ENCODE data around the gene L2HGDH.

The L2HGDH gene

DNA sequence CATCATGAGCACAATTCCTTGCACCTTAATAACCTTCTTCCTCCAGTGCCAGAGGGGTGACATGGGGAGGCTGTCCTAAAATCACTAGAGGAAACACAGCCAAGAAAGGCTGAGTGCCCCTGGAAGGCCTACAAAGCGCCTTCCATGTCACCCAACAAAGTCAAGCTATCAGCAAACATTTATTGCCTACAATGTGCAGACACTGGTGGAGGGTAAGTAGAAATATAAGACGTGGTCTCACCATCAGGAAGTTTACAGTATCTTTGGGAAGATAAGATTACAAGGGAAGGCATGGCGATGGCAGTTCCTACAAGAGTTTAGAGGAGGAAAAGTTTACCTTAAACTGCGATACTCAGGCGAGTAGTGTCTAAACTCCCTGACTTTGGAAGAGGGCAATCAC is 28.0 kb upstream of the L2HGDH start:
- in situ Hi-C loops (cut with MboI; ENCODE audit: low sequenced_read_pairs) = no loop called here

DNA sequence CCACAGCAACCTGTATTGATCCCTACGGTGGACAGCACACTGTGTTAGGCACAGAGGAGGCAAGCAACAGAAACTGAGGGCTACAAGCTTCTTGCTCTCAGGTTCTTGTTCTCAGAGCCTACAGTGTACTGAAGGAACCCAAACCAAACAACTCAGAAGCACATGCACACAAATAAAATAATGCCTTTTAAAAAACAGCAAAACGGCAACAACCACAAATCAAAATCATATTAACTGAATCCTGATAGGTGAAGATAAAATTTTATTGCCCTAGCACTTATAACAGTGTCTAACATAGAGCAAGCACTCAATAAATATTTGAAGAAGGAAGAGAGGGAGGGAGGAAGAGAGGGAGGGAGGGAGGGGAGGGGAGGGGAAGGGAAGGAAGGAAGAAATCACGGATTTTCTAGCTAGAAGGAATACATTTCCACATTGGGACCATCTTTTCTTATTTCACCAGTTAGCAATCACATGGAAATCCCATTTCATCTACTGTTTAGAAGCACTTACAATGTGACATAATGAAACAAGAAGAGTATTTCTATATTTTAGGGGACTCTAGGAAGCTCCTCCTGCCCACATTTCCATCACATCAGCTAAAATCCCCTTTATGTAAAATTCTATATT is 27.3 kb upstream of the L2HGDH start:
- in situ Hi-C loops (cut with MboI; ENCODE audit: low sequenced_read_pairs) = no loop called here

DNA sequence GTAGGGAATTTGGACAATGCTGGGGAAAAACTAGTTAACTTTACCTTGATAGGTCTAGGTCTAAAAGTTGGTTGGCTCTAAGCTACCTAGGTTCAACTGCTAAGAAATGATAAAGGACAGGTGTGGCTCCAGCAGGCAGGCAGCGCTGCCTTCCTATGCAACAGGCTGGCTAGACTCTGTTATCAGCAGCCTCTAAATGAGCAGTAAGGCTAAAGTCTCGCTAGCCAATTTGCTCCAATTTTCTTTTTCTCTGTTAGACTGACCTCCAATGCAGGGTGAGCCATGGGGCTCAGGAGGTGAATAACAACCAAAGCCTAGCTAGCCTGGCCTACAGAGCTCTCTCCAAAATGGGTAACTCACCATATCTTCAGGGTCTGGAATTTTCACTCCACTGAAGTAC is 26.6 kb upstream of the L2HGDH start:
- in situ Hi-C loops (cut with MboI; ENCODE audit: low sequenced_read_pairs) = no loop called here

DNA sequence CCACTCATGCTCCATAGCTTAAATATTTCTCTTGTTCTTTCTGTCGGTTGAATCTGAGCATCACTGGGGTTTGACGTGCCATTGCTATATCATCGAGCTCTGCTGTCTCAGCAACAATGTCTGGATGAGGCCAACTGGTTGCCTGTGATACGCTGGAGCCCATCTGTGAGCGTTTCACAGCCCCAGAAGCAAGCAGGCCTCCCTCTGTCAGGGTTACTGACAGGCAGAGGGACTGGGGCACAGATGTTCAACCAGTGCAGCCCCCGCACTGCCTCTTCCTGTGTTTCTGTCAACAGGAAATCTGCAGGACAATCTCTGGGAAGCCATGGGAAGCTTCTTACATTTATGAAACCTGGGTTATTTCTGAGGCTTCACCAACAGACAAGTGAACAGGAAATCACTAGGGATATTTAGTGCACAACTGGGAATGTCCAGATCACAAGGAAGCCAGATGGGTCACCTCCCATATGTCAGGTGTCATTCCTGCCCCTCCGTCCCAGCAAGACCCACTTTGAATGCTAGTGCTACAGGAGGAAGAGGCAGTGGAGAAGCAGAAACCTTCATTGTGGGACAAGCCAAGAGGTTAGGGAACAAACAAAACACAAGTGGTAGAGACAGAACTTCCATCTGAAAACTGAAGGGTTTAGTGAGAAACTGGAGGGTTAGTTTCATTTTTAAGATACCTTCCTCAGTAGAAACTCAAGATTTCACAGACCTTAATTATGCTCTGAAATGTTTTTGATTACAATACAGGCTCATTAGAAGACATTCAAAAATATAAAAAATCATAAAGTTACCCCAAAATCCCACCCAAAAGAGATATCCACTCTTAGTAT is 24.2 kb upstream of the L2HGDH start:
- in situ Hi-C loops (cut with MboI; ENCODE audit: low sequenced_read_pairs) = no loop called here

DNA sequence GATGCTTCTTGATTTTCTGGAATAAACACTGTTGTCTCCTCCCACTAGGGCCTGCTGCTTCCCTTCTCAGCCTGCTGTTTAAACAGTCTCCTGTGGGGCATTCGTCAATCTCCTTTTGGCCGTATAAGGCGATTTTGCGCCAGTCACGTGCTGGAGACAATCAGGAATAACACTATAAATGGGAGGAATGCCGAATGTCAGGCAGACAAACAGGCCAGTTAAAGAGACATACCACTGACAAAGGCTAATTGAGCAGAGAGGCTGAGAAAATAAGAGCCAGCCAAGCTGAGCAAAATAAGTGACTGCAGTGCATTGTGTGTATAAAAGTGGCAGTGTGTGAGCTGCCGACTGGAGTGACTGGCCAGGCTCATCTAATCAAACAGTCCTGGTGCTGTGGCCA is 23.4 kb upstream of the L2HGDH start:
- in situ Hi-C loops (cut with MboI; ENCODE audit: low sequenced_read_pairs) = no loop called here

DNA sequence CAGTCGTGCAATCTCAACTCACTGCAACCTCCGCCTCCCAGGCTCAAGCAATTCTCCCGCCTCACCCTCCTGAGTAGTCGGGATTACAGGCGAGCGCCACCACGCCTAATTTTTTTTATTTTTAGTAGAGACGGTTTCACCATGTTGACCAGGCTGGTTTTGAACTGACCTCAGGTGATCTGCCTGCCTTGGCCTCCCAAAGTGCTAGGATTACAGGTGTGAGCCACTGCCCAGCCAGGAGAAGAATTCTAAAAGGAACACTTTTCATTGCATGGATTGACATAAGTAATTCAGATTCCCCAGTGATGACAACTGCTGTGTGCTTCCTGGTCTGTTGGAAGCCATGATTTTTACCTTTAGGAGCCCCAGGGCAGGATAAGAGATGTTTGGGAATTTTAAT is 22.2 kb upstream of the L2HGDH start:
- in situ Hi-C loops (cut with MboI; ENCODE audit: low sequenced_read_pairs) = no loop called here

DNA sequence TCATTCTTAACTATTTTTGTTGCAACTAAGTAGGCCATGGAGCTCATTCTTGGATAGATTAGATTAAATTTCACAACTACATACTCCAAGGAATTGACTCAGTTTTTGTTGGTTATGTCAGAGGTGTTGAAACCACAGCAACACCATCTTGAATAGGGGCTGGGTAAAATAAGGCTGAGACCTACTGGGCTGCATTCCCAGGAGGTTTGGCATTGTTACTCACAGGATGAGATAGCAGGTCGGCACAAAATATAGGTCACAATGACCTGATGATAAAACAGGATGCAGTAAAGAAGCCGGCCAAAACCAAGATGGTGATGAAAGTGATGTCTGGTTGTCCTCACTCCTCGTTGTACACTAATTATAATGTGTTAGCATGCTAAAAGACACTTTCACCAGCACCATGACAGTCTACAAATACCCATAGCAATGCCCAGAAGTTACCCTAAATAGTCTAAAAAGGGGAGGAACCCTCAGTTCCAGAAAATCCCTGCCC is 21.0 kb upstream of the L2HGDH start:
- in situ Hi-C loops (cut with MboI; ENCODE audit: low sequenced_read_pairs) = no loop called here

DNA sequence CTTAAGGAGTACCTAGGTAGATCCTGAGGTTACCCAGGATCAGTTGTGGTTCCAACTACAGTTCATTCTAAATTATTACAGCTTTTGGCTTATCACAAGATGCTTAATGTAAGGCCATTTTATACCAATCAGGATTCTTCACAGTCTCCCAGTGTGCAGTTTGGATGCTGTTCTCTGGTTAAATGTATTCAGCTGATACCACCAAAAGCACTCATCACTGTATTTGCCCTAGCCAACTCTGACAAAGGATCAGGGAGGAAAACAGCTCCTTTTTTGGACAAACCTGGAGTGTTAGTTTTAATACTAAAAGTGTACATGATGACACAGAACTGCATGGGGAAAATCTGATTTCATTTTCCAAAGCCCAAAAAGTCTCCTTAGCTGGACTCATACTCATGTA is 19.6 kb upstream of the L2HGDH start:
- in situ Hi-C loops (cut with MboI; ENCODE audit: low sequenced_read_pairs) = no loop called here

DNA sequence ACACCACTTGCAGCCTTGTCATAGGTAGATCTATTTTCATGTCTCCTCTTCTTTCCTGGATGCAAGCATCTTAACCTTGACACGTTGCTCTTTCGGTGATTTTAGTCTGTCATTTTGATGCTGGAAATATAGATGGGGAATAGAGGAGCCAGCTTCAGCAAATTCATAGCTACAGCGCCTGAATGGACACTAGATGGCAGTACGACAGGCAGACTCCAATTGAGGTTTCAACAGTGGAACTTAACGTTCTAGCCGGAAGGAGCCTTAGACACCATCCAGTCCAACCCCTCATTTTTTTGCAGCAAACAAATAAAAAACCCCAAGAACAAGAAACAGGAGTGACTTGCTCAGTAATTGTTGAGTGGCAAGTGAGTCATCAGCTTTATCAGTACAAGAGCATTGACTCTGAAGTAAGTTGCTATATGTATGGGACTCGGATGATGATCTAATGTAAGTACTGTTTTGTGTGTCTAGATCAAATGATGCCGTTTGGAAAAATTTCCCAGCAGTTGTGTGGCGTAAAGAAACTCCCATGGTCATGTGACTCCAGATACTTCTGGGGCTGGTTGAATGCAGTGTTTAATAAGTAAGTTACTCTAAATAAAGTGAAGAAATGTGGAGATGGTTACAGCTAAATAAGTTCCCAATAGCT is 9.1 kb upstream of the L2HGDH start:
- in situ Hi-C loops (cut with MboI; ENCODE audit: low sequenced_read_pairs) = no loop called here

DNA sequence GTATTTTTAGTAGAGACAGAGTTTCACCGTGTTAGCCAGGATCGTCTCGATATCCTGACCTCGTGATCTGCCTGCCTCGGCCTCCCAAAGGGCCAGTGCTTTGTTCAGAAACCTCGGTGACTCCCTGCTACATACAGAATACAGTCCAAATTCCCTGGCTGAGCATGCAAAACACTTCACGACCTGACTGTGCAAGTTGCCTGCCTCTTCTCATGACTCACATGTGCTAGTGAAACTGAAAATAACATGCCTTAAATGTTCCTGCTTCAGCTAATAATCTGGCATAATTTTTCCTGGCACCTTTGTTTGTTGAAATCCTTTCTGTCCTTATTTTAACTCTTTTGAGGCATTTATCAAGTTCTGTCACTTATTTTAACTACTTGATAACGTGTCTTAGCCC is 8.3 kb upstream of the L2HGDH start:
- in situ Hi-C loops (cut with MboI; ENCODE audit: low sequenced_read_pairs) = no loop called here

DNA sequence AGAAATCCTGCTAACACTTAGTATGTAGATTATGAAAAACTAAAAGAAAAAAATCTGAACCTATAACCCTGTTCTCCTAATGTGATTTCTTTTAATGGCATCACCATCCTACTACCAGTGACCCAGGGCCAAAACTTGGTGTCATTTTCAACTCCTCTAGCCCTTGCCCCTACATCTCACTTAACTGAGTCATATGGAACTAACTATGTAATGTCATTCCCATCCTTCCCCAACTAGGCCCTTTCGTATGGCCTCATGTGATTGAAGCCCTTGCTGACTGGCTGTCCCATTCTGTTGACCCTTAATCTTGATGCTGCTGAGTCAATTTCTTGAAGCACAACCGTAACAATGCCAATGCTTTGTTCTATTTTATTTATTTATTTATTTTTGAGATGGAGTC is 7.7 kb upstream of the L2HGDH start:
- in situ Hi-C loops (cut with MboI; ENCODE audit: low sequenced_read_pairs) = loop anchor here (10.0 kb wide), 1 partner anchor 205 kb away; no protein-coding TSS in a partner anchor

DNA sequence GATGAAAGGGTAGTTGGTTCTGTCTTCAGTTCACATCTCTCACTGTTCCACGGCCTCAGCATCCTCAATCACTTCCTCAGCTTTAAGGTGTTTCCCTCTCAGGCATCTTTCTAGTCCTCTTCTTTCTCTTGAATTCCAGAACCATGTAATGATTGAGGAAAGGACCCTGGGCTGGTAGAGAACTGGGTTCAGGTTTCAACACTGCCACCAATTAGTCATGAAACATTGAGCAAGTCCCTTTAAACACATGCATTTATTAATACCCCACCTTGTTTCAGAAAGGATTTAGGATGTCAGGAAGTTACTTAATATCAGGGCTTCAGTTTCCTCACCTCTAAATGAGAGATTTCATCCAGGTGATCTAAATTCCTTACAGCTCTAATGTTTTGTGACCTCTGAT is 7.3 kb upstream of the L2HGDH start:
- in situ Hi-C loops (cut with MboI; ENCODE audit: low sequenced_read_pairs) = loop anchor here (10.0 kb wide), 1 partner anchor 206 kb away; no protein-coding TSS in a partner anchor

DNA sequence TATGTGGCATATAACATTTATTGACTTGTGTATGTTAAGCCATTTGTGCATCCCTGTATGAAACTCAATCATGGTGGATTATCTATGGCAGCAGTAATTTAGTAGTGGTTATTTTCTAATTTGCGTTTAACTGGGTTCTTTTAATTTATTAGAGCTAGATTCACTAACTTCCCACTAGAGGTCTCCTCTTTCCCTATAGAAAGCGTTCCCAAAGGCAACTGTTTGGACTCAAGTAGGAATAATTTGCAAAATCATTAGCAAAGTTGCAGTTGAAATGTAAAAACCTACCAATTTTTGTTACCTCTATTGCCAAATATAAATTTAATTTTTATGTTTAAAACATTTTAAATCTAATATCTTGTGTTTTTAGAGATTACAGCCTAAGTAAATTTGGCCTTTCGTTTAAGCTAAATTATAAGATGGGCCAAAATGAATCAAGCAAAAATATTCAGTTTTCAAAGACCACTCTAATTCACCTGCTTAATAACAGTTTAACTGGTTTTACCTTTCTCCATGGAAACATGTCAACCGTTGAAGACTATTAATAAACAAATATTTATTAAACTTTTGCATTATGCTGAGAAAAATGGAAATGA is 6.1 kb upstream of the L2HGDH start:
- in situ Hi-C loops (cut with MboI; ENCODE audit: low sequenced_read_pairs) = loop anchor here (10.0 kb wide), 1 partner anchor 207 kb away; no protein-coding TSS in a partner anchor

DNA sequence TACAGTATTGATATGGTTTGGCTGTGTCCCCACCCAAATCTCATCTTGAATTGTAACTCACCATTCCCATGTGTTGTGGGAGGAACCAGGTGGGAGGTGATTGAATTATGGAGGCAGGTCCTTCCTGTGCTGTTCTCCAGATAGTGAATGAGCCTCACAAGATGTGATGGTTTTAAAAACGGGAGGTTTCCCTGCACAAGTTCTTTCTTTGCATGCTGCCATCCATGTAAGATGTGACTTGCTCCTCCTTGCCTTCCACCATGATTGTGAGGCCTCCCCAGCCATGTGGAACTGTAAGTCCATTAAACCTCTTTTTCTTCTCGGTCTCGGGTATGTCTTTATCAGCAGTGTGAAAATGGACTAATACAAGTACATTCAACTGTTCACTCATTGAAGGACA is 2.1 kb upstream of the L2HGDH start:
- in situ Hi-C loops (cut with MboI; ENCODE audit: low sequenced_read_pairs) = loop anchor here (10.0 kb wide), 1 partner anchor 211 kb away; no protein-coding TSS in a partner anchor

DNA sequence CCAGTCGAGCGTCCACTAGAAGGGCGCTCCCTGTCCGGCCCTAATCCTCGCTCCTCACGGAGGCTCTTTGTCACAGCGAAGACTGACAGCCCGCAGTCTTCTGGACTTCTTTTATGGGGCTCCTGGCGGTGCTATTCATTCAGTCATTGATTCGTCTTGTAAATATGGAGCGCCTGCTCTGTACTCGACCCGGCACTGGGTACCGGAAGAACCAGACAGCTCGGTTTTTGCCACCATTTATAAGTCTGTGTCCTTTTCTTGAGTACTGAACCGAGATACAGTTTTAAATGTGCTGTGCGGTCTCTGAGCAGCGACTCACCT is 665 bp upstream of the L2HGDH start:
- in situ Hi-C loops (cut with MboI; ENCODE audit: low sequenced_read_pairs) = loop anchor here (10.0 kb wide), 1 partner anchor 212 kb away; no protein-coding TSS in a partner anchor

DNA sequence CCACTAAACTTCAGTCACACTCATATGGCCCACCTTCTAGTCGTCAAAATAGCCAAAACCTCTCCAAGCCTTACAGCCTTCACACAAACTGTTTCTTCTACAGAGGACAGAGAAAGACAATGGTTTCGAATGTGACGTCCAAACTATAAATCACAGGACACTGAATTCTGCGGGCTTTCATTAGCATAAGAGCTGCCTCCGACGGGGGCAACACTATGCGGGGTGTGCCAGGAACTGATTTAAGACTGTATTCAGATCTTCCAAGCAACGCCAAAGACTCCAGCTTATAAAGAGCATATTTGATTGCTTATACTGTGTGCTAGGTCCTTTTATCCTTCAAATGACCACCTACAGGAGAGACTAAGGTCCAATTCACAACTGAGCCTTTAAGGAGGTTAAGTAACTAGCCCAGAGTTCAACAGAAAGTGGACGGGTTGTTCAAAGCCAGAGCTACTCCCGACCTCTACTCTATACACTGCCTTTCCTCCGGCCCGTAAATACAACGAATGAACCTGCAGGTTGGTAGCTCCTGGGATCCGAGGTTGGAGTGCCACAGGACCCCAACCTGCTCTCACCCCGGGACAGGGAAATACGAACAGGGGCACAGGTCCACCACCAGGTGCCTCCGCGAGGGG is 575 bp downstream of the L2HGDH start:
- in situ Hi-C loops (cut with MboI; ENCODE audit: low sequenced_read_pairs) = loop anchor here (10.0 kb wide), 1 partner anchor 213 kb away; no protein-coding TSS in a partner anchor

DNA sequence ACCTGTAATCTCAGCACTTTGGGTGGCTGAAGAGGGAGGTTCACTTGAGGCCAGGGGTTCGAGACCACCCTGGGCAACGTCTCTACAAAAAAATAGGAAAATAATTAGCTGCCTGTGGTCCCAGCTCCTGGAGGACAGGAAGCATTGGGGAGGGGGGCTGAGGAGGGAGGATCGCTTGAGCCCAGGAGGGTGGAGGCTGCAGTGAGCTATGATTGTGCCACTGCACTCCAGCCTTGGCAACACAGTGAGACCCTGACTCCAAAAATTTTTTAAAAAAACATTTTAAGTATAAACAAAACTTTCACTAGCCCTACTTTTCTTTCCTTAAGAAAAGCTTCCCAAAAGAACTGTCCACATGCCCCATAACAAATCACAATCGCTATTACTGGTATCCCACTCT is 1.6 kb downstream of the L2HGDH start:
- in situ Hi-C loops (cut with MboI; ENCODE audit: low sequenced_read_pairs) = loop anchor here (10.0 kb wide), 1 partner anchor 214 kb away; no protein-coding TSS in a partner anchor

DNA sequence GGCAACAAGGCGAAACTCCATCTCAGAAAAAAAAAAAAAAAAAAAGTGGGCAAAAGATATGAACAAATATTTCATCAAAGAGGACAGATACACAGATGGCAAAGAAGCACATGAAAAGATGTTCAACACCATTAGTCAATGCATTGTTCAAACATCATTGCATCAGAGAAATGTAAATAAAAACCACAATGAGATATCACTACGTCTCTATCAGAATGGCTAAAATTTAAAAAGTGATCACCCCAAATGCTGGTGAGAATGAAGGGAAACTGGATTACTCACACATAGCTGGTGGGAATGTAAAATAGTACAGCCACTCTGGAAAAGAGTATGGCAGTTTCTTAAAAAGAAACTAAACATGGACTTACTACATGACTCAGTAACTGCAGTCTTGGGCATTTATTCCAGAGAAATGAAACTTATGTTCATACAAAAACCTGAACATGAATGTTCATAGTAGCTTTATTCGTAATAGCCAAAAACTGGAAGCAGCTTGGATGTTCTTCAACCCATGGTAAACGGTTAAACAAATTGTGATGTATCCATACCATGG is 3.6 kb downstream of the L2HGDH start:
- in situ Hi-C loops (cut with MboI; ENCODE audit: low sequenced_read_pairs) = no loop called here

DNA sequence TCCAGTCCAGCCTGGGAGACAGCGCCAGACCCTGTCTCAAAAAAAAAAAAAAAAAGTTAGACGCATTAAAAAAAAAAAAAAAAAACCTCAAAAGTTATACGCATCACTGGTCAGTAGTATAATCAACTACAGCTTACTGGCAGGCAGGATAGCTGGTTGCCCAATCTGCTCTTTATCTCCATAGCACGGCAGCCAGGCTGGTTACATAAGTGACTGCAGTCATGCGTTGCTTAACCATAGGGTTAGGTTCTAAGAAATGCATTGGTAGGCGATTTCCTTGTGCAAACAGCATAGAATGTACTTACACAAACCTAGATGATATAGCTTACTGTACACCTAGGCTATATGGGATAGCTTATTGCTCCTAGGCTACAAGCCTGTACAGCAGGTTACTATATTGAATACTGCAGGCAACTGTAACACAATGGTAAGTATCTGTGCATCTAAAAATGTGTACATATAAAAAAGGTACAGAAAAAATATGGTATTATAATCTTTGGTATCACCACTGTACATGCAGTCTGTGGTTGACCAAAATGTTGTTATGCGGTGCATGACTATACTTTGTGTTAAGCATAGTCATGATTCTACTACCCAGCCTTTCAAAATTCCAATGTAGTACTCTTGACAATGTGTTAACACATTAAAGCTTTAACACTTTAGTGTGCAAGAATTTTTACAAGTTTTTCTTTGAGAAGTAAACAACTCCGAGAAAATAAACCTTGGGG is 8.1 kb downstream of the L2HGDH start:
- in situ Hi-C loops (cut with MboI; ENCODE audit: low sequenced_read_pairs) = no loop called here

DNA sequence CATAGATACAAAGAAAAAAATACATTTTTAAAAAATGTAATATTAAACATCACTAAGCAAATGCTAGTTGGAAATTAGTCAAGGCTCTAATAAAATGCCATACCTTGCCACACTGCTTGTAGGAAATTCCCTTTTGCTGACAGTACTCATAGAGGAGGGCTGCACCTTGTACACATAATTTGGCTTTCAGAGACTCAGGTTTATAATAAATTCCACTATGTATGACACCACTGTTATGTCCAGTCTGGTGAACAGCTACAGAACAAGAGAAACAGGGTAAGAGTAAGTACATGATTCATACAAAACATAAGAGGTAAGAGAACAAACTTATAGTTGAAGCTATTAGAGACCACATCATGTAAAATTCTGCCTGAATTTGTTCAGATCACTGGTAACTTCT is 10.1 kb downstream of the L2HGDH start:
- in situ Hi-C loops (cut with MboI; ENCODE audit: low sequenced_read_pairs) = no loop called here

All from HL-60/S4 treated with retinoic acid at 250 ng/mL for 4 days and 3 days (cell line).